ENCODE results near the gene SLC24A3. TPM values are rescaled to one million over a fixed set of nuclear protein-coding genes. Genes with fewer than 3 reads are reported as not detected.
A peak's percentile ranks its signal among the peaks of the same experiment; 100 is the strongest.

SLC24A3 gene
- total and polyA plus RNA-seq, 2 of the 13 experiments (the other 11 are each of a cell fraction or from before 2014, with no cell fraction given), result not detected

- TF ChIP-seq PREB (CRISPR knock-in tag; IDR thresholded peaks at IDR 0.05) (no peak), SRY (CRISPR knock-in tag; IDR thresholded peaks at IDR 0.05) (peak; percentile 16; the same call in 1 of the 2 replicates), TFE3 (CRISPR knock-in tag; IDR thresholded peaks at IDR 0.05) (no peak), PCBP2 (optimal IDR thresholded peaks at IDR 0.05; ENCODE audit: low read depth, low read length, poor library complexity, severe bottlenecking) (no peak), TOE1 (CRISPR knock-in tag; IDR thresholded peaks at IDR 0.05) (no peak), ZNF83 (CRISPR knock-in tag; IDR thresholded peaks at IDR 0.05; ENCODE audit: borderline replicate concordance) (no peak), HES4 (CRISPR knock-in tag; IDR thresholded peaks at IDR 0.05; ENCODE audit: borderline replicate concordance) (0 out of 2 replicates have a peak, but pooled peaks have one; percentile 24), ARID5B (CRISPR knock-in tag; IDR thresholded peaks at IDR 0.05) (no peak; the same call in 1 of the 2 replicates), SOX13 (IDR thresholded peaks at IDR 0.05) (no peak), SOX13 (CRISPR knock-in tag; conservative IDR thresholded peaks at IDR 0.05 in 1 of 2, IDR thresholded peaks at IDR 0.05 in 1 of 2) (peak in 1 of 2 experiments; percentile 45; a peak in 1 of 4 replicates), ZKSCAN5 (CRISPR knock-in tag; IDR thresholded peaks at IDR 0.05) (no peak), RORA (CRISPR knock-in tag; IDR thresholded peaks at IDR 0.05) (no peak), TCF12 (IDR thresholded peaks at IDR 0.05) (no peak), TCF12 (CRISPR knock-in tag; IDR thresholded peaks at IDR 0.05) (0 out of 2 replicates have a peak, but pooled peaks have one; percentile 70), ZNF382 (CRISPR knock-in tag; IDR thresholded peaks at IDR 0.05; ENCODE audit: borderline replicate concordance) (no peak), SMC3 (IDR thresholded peaks at IDR 0.05; ENCODE audit: low read length) (no peak), HCFC1 (IDR thresholded peaks at IDR 0.05; ENCODE audit: low read depth, low read length) (no peak), MED1 (CRISPR knock-in tag; IDR thresholded peaks at IDR 0.05) (0 out of 2 replicates have a peak, but pooled peaks have one; percentile 37), CAMTA2 (CRISPR knock-in tag; IDR thresholded peaks at IDR 0.05; ENCODE audit: borderline replicate concordance) (0 out of 2 replicates have a peak, but pooled peaks have one; percentile 76), SMAD1 (CRISPR knock-in tag; IDR thresholded peaks at IDR 0.05; ENCODE audit: borderline replicate concordance, low read depth) (no peak; the same call in 1 of the 2 replicates), ZNF878 (CRISPR knock-in tag; IDR thresholded peaks at IDR 0.05) (no peak)
- TF ChIP-seq, protein P1, sequence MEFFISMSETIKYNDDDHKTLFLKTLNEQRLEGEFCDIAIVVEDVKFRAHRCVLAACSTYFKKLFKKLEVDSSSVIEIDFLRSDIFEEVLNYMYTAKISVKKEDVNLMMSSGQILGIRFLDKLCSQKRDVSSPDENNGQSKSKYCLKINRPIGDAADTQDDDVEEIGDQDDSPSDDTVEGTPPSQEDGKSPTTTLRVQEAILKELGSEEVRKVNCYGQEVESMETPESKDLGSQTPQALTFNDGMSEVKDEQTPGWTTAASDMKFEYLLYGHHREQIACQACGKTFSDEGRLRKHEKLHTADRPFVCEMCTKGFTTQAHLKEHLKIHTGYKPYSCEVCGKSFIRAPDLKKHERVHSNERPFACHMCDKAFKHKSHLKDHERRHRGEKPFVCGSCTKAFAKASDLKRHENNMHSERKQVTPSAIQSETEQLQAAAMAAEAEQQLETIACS (CRISPR knock-in tag; IDR thresholded peaks at IDR 0.05), result no peak
Measured at GRCh38 chr20:19757487-19758132, 545.2 kb downstream of the SLC24A3 start (continued).
